DMS 273 (cell line): ENCODE measurements around the gene EPO.
"Not testable (repeated sequence)": the region's sequence is repeated elsewhere in the genome, so short reads cannot be mapped to it uniquely, and the experiment has no call there.

ENCODE experiments used
- DNase-seq: peaks from one replicate; lab custom pipeline; 2025; ENCODE audit not compliant: unreplicated experiment; lab: John Stamatoyannopoulos, UW

The EPO gene

GRCh38 chr7:100731937-100732636, 11.8 kb downstream of the EPO start:
- no peak for DNase-seq

- DNase-seq, result no peak
These were observed 15.5 kb downstream of the EPO start for GRCh38 chr7:100735730-100736129.

- no peak for DNase-seq
These were observed 16.4 kb downstream of the EPO start for GRCh38 chr7:100736671-100737070.

- DNase-seq, result no peak
These were observed 19.7 kb downstream of the EPO start for GRCh38 chr7:100739934-100740333.

- no peak for DNase-seq
These were observed 24.3 kb downstream of the EPO start for GRCh38 chr7:100744605-100745004.

- no peak for DNase-seq
These were observed 24.9 kb downstream of the EPO start for GRCh38 chr7:100745184-100745583.

- DNase-seq, result no peak
These were observed 32.7 kb downstream of the EPO start for GRCh38 chr7:100752994-100753393.

- no peak for DNase-seq
These were observed 33.5 kb downstream of the EPO start for GRCh38 chr7:100753750-100754149.

GRCh38 chr7:100759357-100760171, 39.3 kb downstream of the EPO start:
- no peak for DNase-seq

- DNase-seq, result not testable (repeated sequence)
These were observed 42.6 kb downstream of the EPO start for GRCh38 chr7:100762841-100763240.

GRCh38 chr7:100763556-100764140, 43.4 kb downstream of the EPO start:
- DNase-seq, result no peak

GRCh38 chr7:100764841-100765240, 44.6 kb downstream of the EPO start:
- DNase-seq, result no peak

- DNase-seq, result no peak
These were observed 45.0 kb downstream of the EPO start for GRCh38 chr7:100765250-100765649.

GRCh38 chr7:100768784-100769183, 48.5 kb downstream of the EPO start:
- no peak for DNase-seq
